ENCODE data around the gene SPATA31D4.
"Not testable (repeated sequence)": the region's sequence is repeated elsewhere in the genome, so short reads cannot be mapped to it uniquely, and the experiment has no call there.

The SPATA31D4 gene

DNA sequence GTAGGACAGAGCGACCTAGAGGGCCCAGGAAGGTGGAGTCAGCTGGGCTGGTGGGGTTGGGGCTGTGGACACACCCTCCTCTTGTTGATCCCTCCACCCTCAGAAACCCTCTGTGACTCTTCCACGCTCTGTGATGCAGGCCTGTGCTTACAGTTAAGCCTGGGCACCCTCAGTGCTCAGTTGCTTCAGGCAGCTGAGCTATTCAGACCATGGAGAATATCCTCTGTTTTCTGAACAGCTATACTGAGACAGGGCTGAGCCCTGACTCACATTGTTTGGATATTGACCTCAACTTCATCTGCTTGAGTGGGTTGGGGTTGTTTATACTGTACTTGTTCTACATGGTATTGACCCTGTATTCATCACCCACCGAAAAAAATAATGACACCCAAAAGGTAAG, at the start of gene SPATA31D4:
Gene SPATA31D4, plus strand, starts transcription at position 124 of the 400 bp plus-strand sequence. Its CDS starts 86 bp downstream, at position 210.
- DNase-seq (ENCODE audit: low read depth, low spot score) = not testable (repeated sequence)

GRCh38 chr9:81878530-81878929, 49.7 kb upstream of the SPATA31D4 start:
- no peak for DNase-seq (ENCODE audit: low read depth, low spot score)
- no peak overlapping the region for H3K27ac ChIP-seq

More for the DNA sequence above, at the start of gene SPATA31D4:
- not testable (repeated sequence) for H3K27ac ChIP-seq

DNA sequence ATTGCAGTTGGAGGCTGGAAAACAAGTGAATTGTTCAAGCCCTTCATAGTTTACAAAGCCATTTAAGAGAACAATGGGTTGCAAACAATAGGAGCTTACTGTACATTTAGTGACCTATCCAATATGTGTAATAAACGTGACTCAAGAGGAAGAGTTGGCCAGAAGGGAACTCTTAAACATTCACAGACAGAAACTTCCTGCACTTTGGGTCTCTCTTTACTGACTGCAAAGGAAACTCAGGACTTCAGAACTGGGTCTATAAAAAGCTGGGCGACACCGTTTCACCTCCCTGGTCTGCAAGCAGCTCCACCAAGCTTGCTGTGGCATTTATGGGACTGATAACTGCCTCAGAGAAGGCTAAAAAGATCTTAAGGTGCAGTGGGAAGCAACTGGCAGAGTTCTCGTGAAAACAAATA, 48.7 kb upstream of the SPATA31D4 start:
- H3K27ac ChIP-seq = peak overlapping the region; percentile 9
- DNase-seq (ENCODE audit: low read depth, low spot score) = peak; percentile 24

- no peak overlapping the region for H3K27ac ChIP-seq
- no peak for DNase-seq (ENCODE audit: low read depth, low spot score)
These were observed 42.6 kb upstream of the SPATA31D4 start for GRCh38 chr9:81885602-81886001.

DNA sequence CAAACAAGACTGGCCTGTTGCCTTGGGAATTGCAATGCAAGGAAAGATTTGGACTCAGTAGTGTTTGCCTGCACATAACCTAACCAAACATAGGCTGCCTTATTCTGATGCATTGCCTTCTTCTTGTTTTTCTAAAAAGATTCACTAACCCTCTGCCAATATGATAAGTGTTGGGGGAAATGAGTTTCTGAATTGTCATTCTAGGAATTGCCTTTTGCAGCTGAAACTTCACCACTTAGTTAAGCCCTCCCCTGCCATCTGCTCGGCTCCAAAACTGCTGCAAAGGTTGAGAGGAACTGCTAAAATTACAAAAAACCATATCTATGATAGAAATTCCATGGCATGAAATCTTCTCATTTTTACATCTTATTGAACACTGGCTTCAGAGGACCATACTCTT, 41.6 kb upstream of the SPATA31D4 start:
- no peak for DNase-seq (ENCODE audit: low read depth, low spot score)
- H3K27ac ChIP-seq = no peak overlapping the region

GRCh38 chr9:81890104-81890503, 38.1 kb upstream of the SPATA31D4 start:
- no peak for DNase-seq (ENCODE audit: low read depth, low spot score)
- no peak overlapping the region for H3K27ac ChIP-seq

DNA sequence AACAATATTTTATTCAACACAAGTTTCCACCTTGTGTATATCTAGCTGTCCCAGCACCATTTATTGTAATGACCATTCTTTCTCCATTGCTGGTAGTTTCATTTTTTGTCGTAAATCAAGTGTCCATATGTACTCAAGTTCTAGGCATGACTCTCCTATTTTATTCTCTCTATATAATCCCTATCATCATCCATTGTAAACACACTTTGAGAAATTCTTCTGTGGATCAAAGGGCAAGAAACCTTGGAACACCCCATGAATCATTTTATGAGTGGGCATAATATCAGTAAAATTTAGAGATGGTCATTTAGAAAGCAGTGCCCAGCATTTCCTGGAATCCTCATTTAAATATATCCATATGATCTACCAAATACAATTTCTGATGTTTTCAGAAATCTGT, 35.8 kb upstream of the SPATA31D4 start:
- DNase-seq (ENCODE audit: low read depth, low spot score) = no peak
- H3K27ac ChIP-seq = no peak overlapping the region

- no peak for DNase-seq (ENCODE audit: low read depth, low spot score)
- no peak overlapping the region for H3K27ac ChIP-seq
These were observed 34.3 kb upstream of the SPATA31D4 start for GRCh38 chr9:81893929-81894328.

DNA sequence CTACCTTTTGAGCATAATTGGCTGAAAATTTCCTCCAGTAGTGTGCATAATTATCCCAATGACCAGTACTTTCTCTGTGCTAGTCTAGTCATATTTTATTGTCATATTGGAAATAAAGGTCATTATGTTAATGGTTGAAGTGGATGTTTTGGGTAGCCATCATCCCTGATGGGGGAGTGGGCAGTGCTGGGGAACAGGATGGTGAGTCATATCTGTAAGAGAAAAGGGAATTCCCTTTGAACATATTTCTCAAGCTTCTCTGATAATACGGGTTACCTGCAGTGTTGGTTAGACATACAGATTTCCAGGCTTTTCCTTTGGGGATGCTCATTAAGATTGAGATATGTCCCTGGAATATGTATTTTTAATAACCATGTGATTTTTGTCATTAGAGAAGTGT, 33.3 kb upstream of the SPATA31D4 start:
- H3K27ac ChIP-seq = no peak overlapping the region
- no peak for DNase-seq (ENCODE audit: low read depth, low spot score)

DNA sequence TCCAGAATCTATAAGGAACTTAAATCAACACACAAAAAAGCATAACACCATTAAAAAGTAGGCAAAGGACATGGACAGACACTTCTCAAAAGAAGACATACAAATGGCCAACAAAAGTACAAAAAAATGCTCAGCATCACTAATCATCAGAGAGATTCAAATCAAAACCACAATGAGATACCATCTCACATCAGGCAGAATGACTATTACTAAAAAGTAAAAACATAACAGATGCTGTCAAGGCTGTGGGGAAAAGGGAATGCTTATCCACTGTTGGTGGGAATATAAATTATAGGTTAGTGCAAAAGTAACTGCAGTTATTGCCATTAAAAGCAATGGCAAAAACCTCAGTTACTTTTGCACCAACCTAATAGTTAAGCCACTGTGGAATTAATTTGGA, 32.2 kb upstream of the SPATA31D4 start:
- H3K27ac ChIP-seq = no peak overlapping the region
- DNase-seq (ENCODE audit: low read depth, low spot score) = no peak

DNA sequence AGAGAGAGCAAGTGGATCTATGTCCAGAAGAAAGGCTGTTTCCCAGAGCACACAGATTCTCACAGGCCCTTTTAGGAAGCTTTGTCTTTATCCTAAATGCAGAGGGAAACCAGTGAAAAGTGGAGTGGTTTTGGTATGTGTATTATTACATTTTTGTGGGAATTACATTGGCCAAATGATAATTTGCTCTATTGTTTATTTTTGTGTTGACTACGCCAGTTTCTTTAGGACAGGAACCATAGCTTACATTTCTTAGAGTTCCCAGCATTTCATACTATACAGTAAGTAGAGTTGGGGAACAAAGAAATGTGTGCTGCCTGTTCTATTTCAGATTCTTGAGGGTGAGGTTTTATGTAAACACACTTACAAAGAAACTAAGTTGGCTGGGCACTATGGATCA, 29.4 kb upstream of the SPATA31D4 start:
- H3K27ac ChIP-seq = no peak overlapping the region
- DNase-seq (ENCODE audit: low read depth, low spot score) = no peak

DNA sequence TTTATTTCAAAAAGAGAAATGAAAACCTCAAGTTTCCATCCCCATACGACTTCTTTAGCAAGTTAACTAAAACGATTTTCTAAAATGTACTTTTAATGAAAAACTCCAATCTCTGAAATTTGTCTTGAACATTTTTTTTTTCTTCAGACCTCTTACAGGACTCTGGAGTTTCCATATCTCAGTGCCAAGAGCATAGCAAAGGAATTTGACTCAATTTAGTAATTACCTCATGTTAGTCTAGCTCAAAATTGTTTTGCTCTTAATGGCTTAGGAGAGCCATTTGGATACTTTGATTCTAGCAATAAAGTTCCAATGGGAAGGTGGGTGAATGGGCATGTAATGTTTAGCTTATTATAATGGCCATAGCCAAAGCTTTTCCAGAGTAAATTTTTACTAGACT, 26.0 kb upstream of the SPATA31D4 start:
- DNase-seq (ENCODE audit: low read depth, low spot score) = no peak
- no peak overlapping the region for H3K27ac ChIP-seq

DNA sequence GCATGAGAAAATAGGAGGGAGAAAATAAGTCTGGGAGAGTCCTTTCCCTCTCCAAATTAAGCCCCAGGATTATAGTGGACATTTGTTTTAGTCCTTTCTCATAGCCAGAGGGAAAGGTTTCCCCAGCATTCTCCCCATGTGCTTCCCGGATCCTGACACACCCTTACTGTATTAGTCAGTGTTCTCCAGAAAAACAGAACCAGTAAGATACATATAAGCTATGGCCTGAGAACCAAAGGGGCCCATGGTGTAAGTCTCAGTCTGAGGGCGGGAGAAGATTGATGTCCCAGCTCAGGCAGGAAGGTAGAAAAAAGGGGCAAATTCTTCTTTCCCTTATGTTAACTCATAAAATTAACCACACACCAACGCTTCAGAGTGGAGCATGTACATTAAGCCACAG, 25.6 kb upstream of the SPATA31D4 start:
- no peak overlapping the region for H3K27ac ChIP-seq
- no peak for DNase-seq (ENCODE audit: low read depth, low spot score)

GRCh38 chr9:81906671-81907070, 21.6 kb upstream of the SPATA31D4 start:
- no peak for DNase-seq (ENCODE audit: low read depth, low spot score)
- no peak overlapping the region for H3K27ac ChIP-seq

GRCh38 chr9:81912135-81912534, 16.1 kb upstream of the SPATA31D4 start:
- DNase-seq (ENCODE audit: low read depth, low spot score) = no peak
- no peak overlapping the region for H3K27ac ChIP-seq

DNA sequence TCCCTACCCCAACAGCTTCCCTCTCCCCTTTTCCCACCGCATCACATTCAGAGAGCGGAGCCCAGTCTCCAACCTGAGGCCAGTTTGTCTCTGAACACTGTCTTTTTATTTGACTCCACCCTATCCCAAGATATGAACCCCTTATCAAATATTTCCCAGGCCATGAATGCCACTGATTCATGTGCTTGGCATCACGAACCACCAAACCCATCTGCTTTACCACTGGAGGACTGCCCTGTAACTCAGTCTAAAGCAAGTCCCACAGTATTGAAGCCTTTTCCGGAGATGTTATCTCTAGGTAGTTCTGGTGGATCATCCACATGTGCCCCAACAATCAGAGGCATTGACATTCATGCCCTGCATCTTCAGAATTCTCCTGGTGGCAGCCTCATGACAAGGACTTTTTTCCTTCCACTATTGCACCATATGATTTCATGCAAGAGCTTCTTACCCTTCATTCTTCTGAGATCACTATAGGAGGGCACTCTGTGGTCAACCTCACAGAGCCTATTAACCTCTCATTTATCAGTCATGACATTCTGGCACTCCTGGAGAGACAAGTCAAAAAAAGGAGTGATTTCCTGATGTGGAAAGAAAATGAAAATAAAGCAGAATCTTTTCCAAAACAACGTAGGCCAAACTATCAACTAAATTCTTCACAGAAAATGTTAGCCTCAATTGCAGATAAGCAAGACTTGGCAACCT, 12.3 kb upstream of the SPATA31D4 start:
- H3K27ac ChIP-seq = no peak overlapping the region
- no peak for DNase-seq (ENCODE audit: low read depth, low spot score)

- not testable (repeated sequence) for DNase-seq (ENCODE audit: low read depth, low spot score); H3K27ac ChIP-seq
These were observed 9.7 kb upstream of the SPATA31D4 start for GRCh38 chr9:81918507-81918906.

DNA sequence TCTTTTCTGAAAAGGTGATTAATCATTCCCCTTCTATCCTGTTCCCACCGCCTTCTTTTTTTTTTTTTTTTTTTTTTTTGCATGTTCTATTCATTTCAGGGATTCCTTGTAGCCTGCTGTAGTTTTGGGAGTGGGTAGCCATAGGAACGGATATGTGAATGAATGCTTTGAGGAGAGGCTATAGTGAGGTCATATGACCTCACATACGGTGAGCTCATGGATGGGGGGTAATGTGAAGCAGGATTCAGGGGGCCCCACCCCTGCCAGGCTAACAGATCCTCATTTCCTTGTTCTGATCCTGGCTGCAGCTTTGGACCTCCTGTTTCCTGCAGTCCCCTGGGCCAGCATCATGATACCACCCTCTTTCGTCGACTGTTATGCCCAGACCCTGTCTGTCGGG, 1.9 kb downstream of the SPATA31D4 start:
- not testable (repeated sequence) for DNase-seq (ENCODE audit: low read depth, low spot score); H3K27ac ChIP-seq

DNA sequence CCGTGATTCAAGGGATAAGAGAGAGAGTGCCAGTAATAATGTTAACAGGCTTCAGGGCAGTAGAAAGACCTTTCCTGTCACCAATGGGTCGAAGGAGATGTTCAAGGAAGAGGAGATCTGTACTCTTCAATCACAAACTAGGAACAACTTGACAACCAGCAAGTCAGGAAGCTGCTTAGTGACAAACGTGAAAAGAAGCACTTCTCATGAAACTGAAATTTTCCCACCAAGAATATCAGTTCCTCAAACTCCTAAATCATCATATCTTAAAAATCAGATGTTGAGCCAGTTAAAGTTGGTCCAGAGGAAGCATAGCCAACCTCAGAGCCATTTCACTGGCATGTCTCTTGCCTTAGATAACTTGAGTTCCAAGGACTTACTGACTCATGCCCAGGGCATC, 5.3 kb downstream of the SPATA31D4 start:
- not testable (repeated sequence) for DNase-seq (ENCODE audit: low read depth, low spot score); H3K27ac ChIP-seq

DNA sequence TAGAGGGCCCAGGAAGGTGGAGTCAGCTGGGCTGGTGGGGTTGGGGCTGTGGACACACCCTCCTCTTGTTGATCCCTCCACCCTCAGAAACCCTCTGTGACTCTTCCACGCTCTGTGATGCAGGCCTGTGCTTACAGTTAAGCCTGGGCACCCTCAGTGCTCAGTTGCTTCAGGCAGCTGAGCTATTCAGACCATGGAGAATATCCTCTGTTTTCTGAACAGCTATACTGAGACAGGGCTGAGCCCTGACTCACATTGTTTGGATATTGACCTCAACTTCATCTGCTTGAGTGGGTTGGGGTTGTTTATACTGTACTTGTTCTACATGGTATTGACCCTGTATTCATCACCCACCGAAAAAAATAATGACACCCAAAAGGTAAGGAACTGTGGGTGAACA, 15.2 kb downstream of the SPATA31D4 start, which contains the start of gene SPATA31D3:
Gene SPATA31D3, plus strand, starts transcription at position 108 of the 400 bp plus-strand sequence. Its CDS starts 86 bp downstream, at position 194.
- not testable (repeated sequence) for H3K27ac ChIP-seq; DNase-seq (ENCODE audit: low read depth, low spot score)

DNA sequence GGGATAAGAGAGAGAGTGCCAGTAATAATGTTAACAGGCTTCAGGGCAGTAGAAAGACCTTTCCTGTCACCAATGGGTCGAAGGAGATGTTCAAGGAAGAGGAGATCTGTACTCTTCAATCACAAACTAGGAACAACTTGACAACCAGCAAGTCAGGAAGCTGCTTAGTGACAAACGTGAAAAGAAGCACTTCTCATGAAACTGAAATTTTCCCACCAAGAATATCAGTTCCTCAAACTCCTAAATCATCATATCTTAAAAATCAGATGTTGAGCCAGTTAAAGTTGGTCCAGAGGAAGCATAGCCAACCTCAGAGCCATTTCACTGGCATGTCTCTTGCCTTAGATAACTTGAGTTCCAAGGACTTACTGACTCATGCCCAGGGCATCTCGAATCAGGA, 20.4 kb downstream of the SPATA31D4 start:
- H3K27ac ChIP-seq; DNase-seq (ENCODE audit: low read depth, low spot score): not testable (repeated sequence)

DNA sequence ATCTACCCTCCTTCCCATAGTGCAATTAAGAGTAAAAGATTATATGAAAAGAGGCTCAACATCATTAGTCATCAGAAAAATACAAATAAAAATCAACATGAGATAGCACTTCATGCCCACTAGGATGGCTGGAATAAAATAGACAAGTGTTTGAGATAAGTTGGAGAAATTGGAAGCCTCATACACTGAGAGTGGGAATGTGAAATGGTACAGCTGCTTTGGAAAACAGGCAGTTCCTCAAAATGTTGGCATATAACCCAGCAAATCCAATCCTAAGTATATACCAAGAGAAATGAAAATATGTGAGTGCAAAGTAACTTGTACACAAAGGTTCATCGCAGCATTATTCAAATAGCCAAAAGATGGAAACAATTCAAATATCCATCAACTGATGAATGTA, 24.9 kb downstream of the SPATA31D4 start:
- H3K27ac ChIP-seq = no peak overlapping the region
- no peak for DNase-seq (ENCODE audit: low read depth, low spot score)

Data from epithelial cell of prostate (primary cell).